Dedifferentiated amniotic fluid mesenchymal stem cell (primary cell): ENCODE results near the gene HOXD13.

Experiments
- DNase-seq: peaks from one replicate; pipeline ENCODE4 v3.0.0-alpha.2; 2016; ENCODE audit errors: extremely low spot score

HOXD13 gene

GRCh38 chr2:176121190-176122051, 28.9 kb downstream of the HOXD13 start:
- DNase-seq: no peak

- DNase-seq: no peak
Measured at GRCh38 chr2:176122052-176122682, 29.6 kb downstream of the HOXD13 start.

- no peak for DNase-seq
Measured at GRCh38 chr2:176122683-176123410, 30.3 kb downstream of the HOXD13 start, which contains the start of gene HOXD9. Gene HOXD9 (plus strand): TSS chr2:176122719. CDS start chr2:176122769, 50 bp downstream.

- no peak for DNase-seq
Measured at GRCh38 chr2:176123411-176124109, 31.0 kb downstream of the HOXD13 start.

- no peak for DNase-seq
Measured at GRCh38 chr2:176124110-176124946, 31.8 kb downstream of the HOXD13 start.

GRCh38 chr2:176124947-176125771, 32.6 kb downstream of the HOXD13 start:
- DNase-seq: no peak

GRCh38 chr2:176125772-176126054, 33.2 kb downstream of the HOXD13 start:
- DNase-seq: no peak

GRCh38 chr2:176126929-176127773, 34.6 kb downstream of the HOXD13 start:
- peak; percentile 52 for DNase-seq

- DNase-seq: no peak
Measured at GRCh38 chr2:176127774-176128072, 35.2 kb downstream of the HOXD13 start.

GRCh38 chr2:176128172-176128981, 35.9 kb downstream of the HOXD13 start:
- no peak for DNase-seq

GRCh38 chr2:176128982-176129796, 36.7 kb downstream of the HOXD13 start, which contains the start of gene HOXD8:
Gene HOXD8 (plus strand): TSS chr2:176129705. CDS start chr2:176130367, 662 bp downstream.
- no peak for DNase-seq

GRCh38 chr2:176129813-176130146, 37.3 kb downstream of the HOXD13 start:
- DNase-seq: no peak

GRCh38 chr2:176130147-176130956, 37.8 kb downstream of the HOXD13 start:
- DNase-seq: no peak

- no peak for DNase-seq
Measured at GRCh38 chr2:176130957-176131847, 38.7 kb downstream of the HOXD13 start.

- no peak for DNase-seq
Measured at GRCh38 chr2:176131848-176132158, 39.3 kb downstream of the HOXD13 start.
